Measurements from ENCODE around the gene PAFAH2. TPM values are rescaled to one million over a fixed set of nuclear protein-coding genes. Genes with fewer than 3 reads are reported as not detected.

Gene PAFAH2
- total RNA-seq, 1 experiment from 2014 or later, result 12.4 TPM

GRCh38 chr1:26020941-26021646 is 23.2 kb upstream of the PAFAH2 start:
- H2BK12ac ChIP-seq (ENCODE audit: insufficient read length, low read depth, low read length), result no peak overlapping the region
- H3K27me3 ChIP-seq (ENCODE audit: insufficient read depth, low read length), result no peaks in the 10 kb centered on the region
- H2BK15ac ChIP-seq (ENCODE audit: low read depth, low read length), result no peak overlapping the region
- H3K14ac ChIP-seq (ENCODE audit: insufficient read depth, low read length), result no peak overlapping the region
- Mint-ChIP-seq H3K27ac (peak overlapping the region in 1 of 3 experiments; percentile 68; a peak in 2 of 7 replicates), H3K36me3 (ENCODE audit: insufficient read depth in 1 of 3, low read depth in 3 of 3) (no peaks in the 10 kb centered on the region), H3K4me3 (peak overlapping the region; percentile 75 to 89; a peak in 3 of 5 replicates), H3K4me1 (peaks cover 14 to 40% of the 10 kb centered on the region in 2 experiments), H3K9me3 (no peaks in the 10 kb centered on the region), H3K27me3 (ENCODE audit: low read depth) (peaks cover 3% of the 10 kb centered on the region)
- DNase-seq, result no peak
- H3K23ac ChIP-seq (ENCODE audit: insufficient read length, low read depth, low read length), result no peak overlapping the region
- H3K79me2 ChIP-seq (ENCODE audit: insufficient read depth, low read length), result no peaks in the 10 kb centered on the region
- H3T11ph ChIP-seq (ENCODE audit: low read length), result no peak overlapping the region
- H3K18ac ChIP-seq (ENCODE audit: insufficient read length, low read depth, low read length), result no peak overlapping the region
- no peaks in the 10 kb centered on the region for H3K9me3 ChIP-seq (ENCODE audit: control insufficient read depth, low read depth, low read length)
- H2BK120ac ChIP-seq (ENCODE audit: low read depth, low read length, poor library complexity, severe bottlenecking), result no peak overlapping the region
- no peak overlapping the region for H2AK5ac ChIP-seq (ENCODE audit: insufficient read length, low read length)
- no peak overlapping the region for H3K56ac ChIP-seq (ENCODE audit: insufficient read length, low read depth, low read length)
- H3K4ac ChIP-seq (ENCODE audit: low read depth, low read length), result no peak overlapping the region
- no peak overlapping the region for H4K8ac ChIP-seq (replicated peaks; ENCODE audit: insufficient read length, low read depth, low read length)
- H4K91ac ChIP-seq (ENCODE audit: insufficient read length, low read depth, low read length), result no peak overlapping the region
- H2BK20ac ChIP-seq (ENCODE audit: low read depth, low read length, poor library complexity, severe bottlenecking), result no peak overlapping the region
- TF ChIP-seq CTCF (conservative IDR thresholded peaks at IDR 0.05), result no peak
- H2BK5ac ChIP-seq (ENCODE audit: insufficient read length, low read length), result no peak overlapping the region
- H3K27ac ChIP-seq (ENCODE audit: insufficient read length, low read depth, low read length), result no peak overlapping the region
- H3K4me1 ChIP-seq (ENCODE audit: insufficient read depth, low read length), result no peaks in the 10 kb centered on the region
- H3K4me2 ChIP-seq (ENCODE audit: insufficient read depth, insufficient read length, low read length), result no peak overlapping the region
- H4K5ac ChIP-seq (ENCODE audit: insufficient read length, low read depth, low read length), result no peak overlapping the region
- no peaks in the 10 kb centered on the region for H3K79me1 ChIP-seq (ENCODE audit: insufficient read depth, low read depth, low read length, poor library complexity, severe bottlenecking)
- no CpG with 5 or more reads among the region's 6 CpGs for WGBS (ENCODE audit: extremely low coverage, insufficient read length, low lambda C conversion rate)
- H2AFZ ChIP-seq (ENCODE audit: low read length), result no peak overlapping the region
- no peaks in the 10 kb centered on the region for H3K23me2 ChIP-seq (ENCODE audit: insufficient read length, low read depth, low read length, poor library complexity, severe bottlenecking)
- no peaks in the 10 kb centered on the region for H4K20me1 ChIP-seq (ENCODE audit: control insufficient read depth, insufficient read depth, insufficient read length)
- no peak overlapping the region for H3K9ac ChIP-seq (ENCODE audit: extremely low read depth, insufficient read length, low read length)

All from H9 (cell line).